Activated B cell treated with CpG ODN at 0.5 μM for 24 hours (primary cell): Measurements from ENCODE around the gene THSD1. TPM values are rescaled to one million over a fixed set of nuclear protein-coding genes. Genes with fewer than 3 reads are reported as not detected.

ENCODE experiments used
- ATAC-seq: fragments of 200-7000 bp; cut with Tn5 transposase; one replicate; pipeline ENCODE4 v1.10.0; 2021; ENCODE audit warnings: low read depth, mild to moderate bottlenecking, moderate library complexity
- CTCF ChIA-PET: fragments of 350-600 bp; sonication (Branson Sonifier 250); formaldehyde crosslinking; loops from one replicate; lab custom pipeline; 2021; ENCODE audit warnings: antibody characterized with exemption; lab: Charles Lee
- POLR2A ChIA-PET: fragments of 350-600 bp; sonication (Branson Sonifier 250); formaldehyde crosslinking; loops from one replicate; lab custom pipeline; 2021; ENCODE audit warnings: antibody characterized with exemption; lab: Charles Lee
- DNase-seq: peaks from one replicate; pipeline ENCODE4 v3.0.0; 2022
- H3K27ac Mint-ChIP-seq: one replicate; pipeline ENCODE4 v1.8.0; 2020; ENCODE audit warnings: mixed read lengths
- H3K27me3 Mint-ChIP-seq: one replicate; pipeline ENCODE4 v1.8.0; 2021; ENCODE audit warnings: mixed read lengths
- H3K36me3 Mint-ChIP-seq: one replicate; pipeline ENCODE4 v1.8.0; 2021; ENCODE audit warnings: low read depth, mixed read lengths
- H3K4me1 Mint-ChIP-seq: one replicate; pipeline ENCODE4 v1.8.0; 2021; ENCODE audit warnings: mixed read lengths
- H3K4me3 Mint-ChIP-seq: one replicate; pipeline ENCODE4 v1.8.0; 2020; ENCODE audit warnings: mild to moderate bottlenecking, mixed read lengths
- H3K9me3 Mint-ChIP-seq: one replicate; pipeline ENCODE4 v1.8.0; 2020; ENCODE audit warnings: mixed read lengths
- intact Hi-C: fragments of 100-400 bp; cut with micrococcal nuclease; formaldehyde crosslinking; loops from one replicate; pipeline ENCODE4 v1.15.1; 2024
- total RNA-seq: library from RNA; stranded (reverse); gene quantifications from 2 replicates; pipeline ENCODE4 v1.2.3, GENCODE V29; 2022
- TF ChIP-seq, protein P1 (sequence below): fragments of 200-600 bp; IDR thresholded peaks from one replicate; pipeline ENCODE4 v1.8.0; 2022; ENCODE audit warnings: antibody characterized with exemption, mild to moderate bottlenecking

The THSD1 gene
- total RNA-seq, 1 donor from 2014 or later, result 0.31 TPM

DNA sequence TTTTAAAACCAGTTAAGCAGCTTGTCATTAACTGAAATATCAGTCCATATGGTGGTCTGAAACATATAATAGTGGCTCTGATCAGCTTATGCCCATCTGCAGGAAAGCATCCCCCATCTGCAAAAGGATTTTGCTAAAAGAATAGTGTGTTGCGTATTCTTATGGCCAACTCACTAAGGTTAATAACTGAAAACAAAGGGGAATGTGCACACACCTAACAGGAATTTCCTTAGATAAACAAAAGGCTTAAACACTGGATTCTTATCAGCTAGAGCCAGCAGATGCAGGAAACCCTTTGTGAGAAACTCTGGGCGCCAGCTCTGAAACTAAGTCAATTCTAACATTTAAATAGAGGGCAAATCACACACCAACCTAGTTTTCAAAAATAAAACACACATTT is 22.3 kb upstream of the THSD1 start:
- POLR2A ChIA-PET, result no interaction called here
- intact Hi-C loops, result no loop called here
- no peak for DNase-seq
- CTCF ChIA-PET, result interaction anchor here (0.5 kb wide), 1 partner anchor 240 kb away, joined by 3 read pairs; no protein-coding TSS in a partner anchor
- ATAC-seq, result no peak
- H3K4me3 Mint-ChIP-seq, result no peak overlapping the region
- H3K27me3 Mint-ChIP-seq, result no peaks in the 10 kb centered on the region
- H3K27ac Mint-ChIP-seq, result no peak overlapping the region
- TF ChIP-seq, protein P1, sequence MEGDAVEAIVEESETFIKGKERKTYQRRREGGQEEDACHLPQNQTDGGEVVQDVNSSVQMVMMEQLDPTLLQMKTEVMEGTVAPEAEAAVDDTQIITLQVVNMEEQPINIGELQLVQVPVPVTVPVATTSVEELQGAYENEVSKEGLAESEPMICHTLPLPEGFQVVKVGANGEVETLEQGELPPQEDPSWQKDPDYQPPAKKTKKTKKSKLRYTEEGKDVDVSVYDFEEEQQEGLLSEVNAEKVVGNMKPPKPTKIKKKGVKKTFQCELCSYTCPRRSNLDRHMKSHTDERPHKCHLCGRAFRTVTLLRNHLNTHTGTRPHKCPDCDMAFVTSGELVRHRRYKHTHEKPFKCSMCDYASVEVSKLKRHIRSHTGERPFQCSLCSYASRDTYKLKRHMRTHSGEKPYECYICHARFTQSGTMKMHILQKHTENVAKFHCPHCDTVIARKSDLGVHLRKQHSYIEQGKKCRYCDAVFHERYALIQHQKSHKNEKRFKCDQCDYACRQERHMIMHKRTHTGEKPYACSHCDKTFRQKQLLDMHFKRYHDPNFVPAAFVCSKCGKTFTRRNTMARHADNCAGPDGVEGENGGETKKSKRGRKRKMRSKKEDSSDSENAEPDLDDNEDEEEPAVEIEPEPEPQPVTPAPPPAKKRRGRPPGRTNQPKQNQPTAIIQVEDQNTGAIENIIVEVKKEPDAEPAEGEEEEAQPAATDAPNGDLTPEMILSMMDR, result no peak
- no peaks in the 10 kb centered on the region for H3K9me3 Mint-ChIP-seq
- H3K36me3 Mint-ChIP-seq, result peaks cover 68% of the 10 kb centered on the region
- H3K4me1 Mint-ChIP-seq, result no peaks in the 10 kb centered on the region

DNA sequence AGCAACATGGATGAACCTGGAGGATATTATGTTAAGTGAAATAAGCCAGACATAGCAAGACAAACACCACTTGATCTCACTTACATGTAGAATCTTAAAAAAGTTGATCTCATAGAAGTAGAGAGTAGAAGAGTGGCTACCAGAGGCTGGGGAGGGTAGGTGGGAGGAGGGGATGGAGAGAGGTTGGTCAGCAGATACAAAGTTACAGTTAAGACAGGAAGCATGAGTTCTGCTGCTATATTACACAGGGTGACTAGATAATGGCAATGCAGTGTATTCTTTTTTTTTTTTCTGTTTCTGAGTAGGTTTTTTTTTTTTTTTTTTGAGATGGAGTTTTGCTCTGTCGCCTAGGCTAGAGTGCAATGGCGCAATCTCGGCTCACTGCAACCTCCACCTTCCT is 15.2 kb upstream of the THSD1 start:
- intact Hi-C loops, result no loop called here
- DNase-seq, result no peak
- ChIA-PET CTCF (no interaction called here), POLR2A (no interaction called here)
- Mint-ChIP-seq H3K27me3 (no peaks in the 10 kb centered on the region), H3K9me3 (no peaks in the 10 kb centered on the region), H3K27ac (no peak overlapping the region), H3K36me3 (peaks cover 65% of the 10 kb centered on the region), H3K4me3 (no peak overlapping the region), H3K4me1 (no peaks in the 10 kb centered on the region)
- no peak for ATAC-seq
- TF ChIP-seq, protein P1, result no peak

DNA sequence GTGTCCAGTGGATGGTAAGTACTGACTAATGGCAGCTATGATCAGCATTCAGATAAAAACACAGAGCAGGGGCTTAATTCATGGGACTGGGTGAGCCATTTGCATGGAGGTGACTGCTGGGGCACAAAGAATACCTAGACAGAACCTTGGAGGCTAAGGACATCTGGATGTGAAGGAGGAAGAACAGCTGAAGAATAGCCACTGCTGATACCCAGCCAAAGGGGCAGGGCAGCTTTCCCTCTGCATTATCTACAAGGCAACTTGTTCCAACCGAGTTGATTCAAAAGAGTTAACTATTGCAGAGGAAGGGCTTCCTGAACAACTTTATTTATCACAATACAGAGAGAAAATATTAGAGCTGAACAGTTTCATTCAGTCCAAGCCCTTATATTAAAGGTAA is 13.1 kb upstream of the THSD1 start:
- H3K36me3 Mint-ChIP-seq, result peaks cover 65% of the 10 kb centered on the region
- CTCF ChIA-PET, result no interaction called here

DNA sequence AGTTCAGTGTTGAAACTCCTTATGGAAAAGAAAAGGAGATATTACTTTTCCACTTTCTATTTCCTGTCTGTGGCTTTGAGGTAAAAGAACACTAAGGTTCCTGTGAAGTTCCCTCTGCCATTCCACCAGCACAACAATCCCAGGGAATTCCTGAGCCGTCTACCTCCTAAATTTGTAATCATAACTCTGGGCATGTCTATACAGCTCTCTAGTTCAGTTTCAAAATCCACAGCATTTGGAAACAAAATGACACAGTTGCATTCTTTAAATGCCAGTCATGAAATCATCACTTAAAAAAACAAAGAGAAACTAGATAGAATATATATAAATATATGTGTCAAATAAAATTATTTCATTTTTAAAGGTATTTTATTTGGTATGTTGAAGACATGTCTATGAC is 9.0 kb upstream of the THSD1 start:
- CTCF ChIA-PET, result no interaction called here
- POLR2A ChIA-PET, result no interaction called here
- Mint-ChIP-seq H3K4me1 (no peaks in the 10 kb centered on the region), H3K27ac (no peak overlapping the region), H3K36me3 (peaks cover 65% of the 10 kb centered on the region), H3K27me3 (no peaks in the 10 kb centered on the region), H3K9me3 (no peaks in the 10 kb centered on the region), H3K4me3 (no peak overlapping the region)
- intact Hi-C loops, result no loop called here
- TF ChIP-seq, protein P1, result no peak
- no peak for DNase-seq
- ATAC-seq, result no peak

More for the DNA sequence above, 13.1 kb upstream of the THSD1 start:
- Mint-ChIP-seq H3K4me3 (no peak overlapping the region), H3K27me3 (no peaks in the 10 kb centered on the region), H3K9me3 (no peaks in the 10 kb centered on the region), H3K4me1 (no peaks in the 10 kb centered on the region), H3K27ac (no peak overlapping the region)
- ATAC-seq (no peak), DNase-seq (no peak)
- TF ChIP-seq, protein P1, result no peak
- POLR2A ChIA-PET, result no interaction called here
- intact Hi-C loops, result no loop called here

DNA sequence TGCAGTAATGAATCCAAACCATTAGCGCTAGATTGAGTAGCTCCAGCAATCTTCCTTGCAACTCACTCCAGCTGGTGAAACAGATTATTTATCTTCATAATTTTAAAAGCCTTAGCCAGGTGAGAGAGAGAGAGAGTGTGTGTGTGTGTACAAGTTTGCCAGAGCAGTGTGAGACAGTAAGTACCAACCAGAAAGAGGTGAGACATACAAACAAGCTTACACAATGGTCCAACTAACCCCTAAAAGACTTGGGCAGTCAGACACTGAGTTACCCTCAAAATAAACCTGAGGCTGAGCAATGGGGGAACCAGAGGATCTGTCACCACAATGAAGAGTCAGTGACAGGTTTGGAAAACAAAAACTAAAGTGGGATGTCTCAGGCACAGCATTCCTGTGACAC is 8.1 kb upstream of the THSD1 start:
- POLR2A ChIA-PET, result no interaction called here
- Mint-ChIP-seq H3K36me3 (peaks cover 58% of the 10 kb centered on the region), H3K4me1 (no peaks in the 10 kb centered on the region), H3K27me3 (no peaks in the 10 kb centered on the region), H3K9me3 (no peaks in the 10 kb centered on the region), H3K4me3 (no peak overlapping the region), H3K27ac (no peak overlapping the region)
- DNase-seq, result no peak
- TF ChIP-seq, protein P1, result no peak
- no peak for ATAC-seq
- intact Hi-C loops, result no loop called here
- CTCF ChIA-PET, result no interaction called here
